Gastroesophageal sphincter (tissue), 4 donors: ENCODE measurements around the gene SENP1. TPM values are rescaled to one million over a fixed set of nuclear protein-coding genes. Genes with fewer than 3 reads are reported as not detected.

Experiments
- ATAC-seq: fragments of 150-250 bp; one replicate; pipeline ENCODE4 v1.9.1; 2016; ENCODE audit warnings: mild to moderate bottlenecking, moderate library complexity
- H3K27ac ChIP-seq, 4 donors: fragments of 200-600 bp; sonication (generic) in 3 of 4; 1 replicate in 3 of 4; 2 replicates in 1 of 4; pipeline ENCODE4 v1.5.1; 2016 to 2019
- H3K27me3 ChIP-seq: fragments of 200-600 bp; sonication (generic); one replicate; pipeline ENCODE4 v1.5.1; 2019
- H3K36me3 ChIP-seq, 2 donors: fragments of 200-600 bp; sonication (generic); one replicate each; pipeline ENCODE4 v1.5.1; 2019; ENCODE audit warnings: control low read depth in 1 of 2
- H3K4me1 ChIP-seq, 3 donors: fragments of 200-600 bp; sonication (generic); 1 replicate in 2 of 3; 2 replicates in 1 of 3; pipeline ENCODE4 v1.5.1; 2016 to 2019; ENCODE audit warnings: control low read depth in 2 of 3
- H3K4me3 ChIP-seq, 2 donors: fragments of 200-600 bp; sonication (generic); one replicate each; pipeline ENCODE4 v1.5.1; 2019; ENCODE audit warnings: mild to moderate bottlenecking in 1 of 2, moderate library complexity in 1 of 2
- H3K9me3 ChIP-seq, 3 donors: fragments of 200-600 bp; sonication (generic); one replicate each; pipeline ENCODE4 v1.5.1; 2017 to 2019; ENCODE audit warnings: control low read depth in 2 of 3
- EP300 ChIP-seq: sonication (generic); formaldehyde crosslinking; IDR thresholded peaks from one replicate; pipeline ENCODE4 v1.6.1; 2017; ENCODE audit warnings: antibody characterized with exemption, mild to moderate bottlenecking
- POLR2A ChIP-seq, 2 donors: fragments of 450-650 bp; IDR thresholded peaks; one replicate each; pipeline ENCODE4 v1.6.1; 2017; ENCODE audit warnings: antibody characterized with exemption in 2 of 2, mild to moderate bottlenecking in 2 of 2, moderate library complexity in 1 of 2
- POLR2AphosphoS5 ChIP-seq: sonication (generic); formaldehyde crosslinking; IDR thresholded peaks from one replicate; pipeline ENCODE4 v1.6.1; 2017; ENCODE audit warnings: antibody characterized with exemption
- WGBS, 2 donors: methylation state at CpG; one replicate each; pipeline ENCODE4 v1.1.5; 2018; ENCODE audit warnings: low coverage in 1 of 2; 5-methylcytosine and 5-hydroxymethylcytosine counted together
- total RNA-seq, 4 donors: library from RNA; depleted of rRNA; stranded (reverse); fragments of >200 nt; gene quantifications; one replicate each; pipeline ENCODE4 v1.1.0, GENCODE V29; 2016
- TF ChIP-seq, protein P1 (sequence below), 4 experiments: fragments of 200-600 bp in 2 of 4; fragments of 450-650 bp in 2 of 4; sonication (generic) in 1 of 4; IDR thresholded peaks; one replicate each; pipeline ENCODE4 v1.5.1; 2017 to 2019; ENCODE audit warnings: antibody characterized with exemption in 4 of 4, mild to moderate bottlenecking in 2 of 4, moderate library complexity in 2 of 4

Gene SENP1
- total RNA-seq, 4 donors from 2014 or later: 17.3 to 23.8 (median 20.7) TPM

DNA sequence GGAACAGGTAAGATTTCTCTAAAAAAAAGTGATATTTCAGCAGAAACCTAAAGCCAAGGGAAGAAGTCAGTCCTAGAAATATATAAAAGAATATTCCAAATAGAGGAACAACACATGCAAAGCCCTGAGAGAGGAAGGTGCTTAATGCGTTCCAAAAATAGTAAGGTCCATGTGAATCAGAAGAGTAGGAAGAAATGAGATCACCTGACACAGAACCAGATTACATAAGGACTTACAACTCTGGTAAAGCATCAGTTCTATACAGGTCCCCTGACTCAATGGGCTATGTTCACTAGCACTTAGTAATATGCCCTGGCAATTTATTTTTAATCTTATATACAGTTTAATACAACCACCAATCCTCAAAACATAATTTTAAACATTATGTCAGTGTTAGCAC is 30.0 kb downstream of the SENP1 start:
- TF ChIP-seq EP300 (no peak), POLR2AphosphoS5 (no peak), POLR2A (IDR thresholded peaks at IDR 0.05) (no peak)
- TF ChIP-seq, protein P1, sequence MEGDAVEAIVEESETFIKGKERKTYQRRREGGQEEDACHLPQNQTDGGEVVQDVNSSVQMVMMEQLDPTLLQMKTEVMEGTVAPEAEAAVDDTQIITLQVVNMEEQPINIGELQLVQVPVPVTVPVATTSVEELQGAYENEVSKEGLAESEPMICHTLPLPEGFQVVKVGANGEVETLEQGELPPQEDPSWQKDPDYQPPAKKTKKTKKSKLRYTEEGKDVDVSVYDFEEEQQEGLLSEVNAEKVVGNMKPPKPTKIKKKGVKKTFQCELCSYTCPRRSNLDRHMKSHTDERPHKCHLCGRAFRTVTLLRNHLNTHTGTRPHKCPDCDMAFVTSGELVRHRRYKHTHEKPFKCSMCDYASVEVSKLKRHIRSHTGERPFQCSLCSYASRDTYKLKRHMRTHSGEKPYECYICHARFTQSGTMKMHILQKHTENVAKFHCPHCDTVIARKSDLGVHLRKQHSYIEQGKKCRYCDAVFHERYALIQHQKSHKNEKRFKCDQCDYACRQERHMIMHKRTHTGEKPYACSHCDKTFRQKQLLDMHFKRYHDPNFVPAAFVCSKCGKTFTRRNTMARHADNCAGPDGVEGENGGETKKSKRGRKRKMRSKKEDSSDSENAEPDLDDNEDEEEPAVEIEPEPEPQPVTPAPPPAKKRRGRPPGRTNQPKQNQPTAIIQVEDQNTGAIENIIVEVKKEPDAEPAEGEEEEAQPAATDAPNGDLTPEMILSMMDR (IDR thresholded peaks at IDR 0.05): no peak
- Histone ChIP-seq H3K27ac (no peak overlapping the region), H3K9me3 (no peaks in the 10 kb centered on the region), H3K4me3 (no peak overlapping the region), H3K36me3 (peaks cover 7 to 78% of the 10 kb centered on the region in 2 donors), H3K4me1 (no peaks in the 10 kb centered on the region), H3K27me3 (no peaks in the 10 kb centered on the region)
- no peak for ATAC-seq
- 30 to 40% methylated on average over 1 of the region's 1 CpG for WGBS, 2 donors

DNA sequence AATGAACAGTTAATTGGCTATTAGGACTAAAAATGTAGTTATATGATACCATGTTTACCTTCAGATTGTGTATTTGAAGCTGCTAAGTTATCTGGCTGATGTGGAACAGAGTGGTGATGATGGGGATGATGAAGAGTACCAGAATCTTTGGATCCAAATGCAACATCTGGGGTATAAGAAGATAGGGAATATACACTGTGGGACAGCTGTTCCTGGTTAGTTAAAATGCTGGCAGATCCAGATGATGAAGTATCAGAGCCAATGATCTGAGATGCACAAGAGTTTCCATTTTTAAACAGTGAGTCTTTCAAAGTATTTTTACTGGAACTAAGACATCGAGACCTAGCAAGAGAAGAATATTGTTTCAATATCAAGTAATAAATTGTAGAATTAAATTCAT is 31.6 kb downstream of the SENP1 start:
- WGBS, 2 donors: 65% methylated on average over 1 of the region's 1 CpG; no CpG with 5 or more reads in 1 of the 2 donors
- TF ChIP-seq EP300 (no peak), POLR2A (IDR thresholded peaks at IDR 0.05) (no peak)
- ATAC-seq: no peak
- Histone ChIP-seq H3K9me3 (no peaks in the 10 kb centered on the region), H3K27me3 (no peaks in the 10 kb centered on the region), H3K36me3 (peaks cover 7 to 80% of the 10 kb centered on the region in 2 donors), H3K4me3 (no peak overlapping the region), H3K4me1 (no peaks in the 10 kb centered on the region), H3K27ac (no peak overlapping the region)

DNA sequence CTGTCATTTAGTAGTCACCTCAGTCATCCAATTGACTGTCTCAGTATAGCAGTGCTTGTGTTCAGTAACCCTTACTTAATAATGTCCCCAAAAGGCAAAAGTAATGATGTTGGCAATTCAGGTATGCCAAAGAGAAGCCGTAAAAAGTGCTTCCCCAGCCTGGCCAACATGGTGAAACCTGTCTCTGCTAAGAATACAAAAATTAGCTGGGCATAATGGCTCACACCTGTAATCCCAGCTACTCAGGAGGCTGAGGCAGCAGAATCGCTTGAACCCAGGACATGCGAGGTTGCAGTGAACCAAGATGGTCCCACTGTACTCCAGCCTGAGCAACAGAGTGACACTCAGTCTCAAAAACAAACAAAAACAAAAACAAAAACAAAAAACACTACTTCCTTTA is 33.6 kb downstream of the SENP1 start:
- Histone ChIP-seq H3K4me3 (no peak overlapping the region), H3K9me3 (no peaks in the 10 kb centered on the region), H3K27me3 (no peaks in the 10 kb centered on the region), H3K27ac (no peak overlapping the region), H3K36me3 (peaks cover 7 to 84% of the 10 kb centered on the region in 2 donors), H3K4me1 (no peaks in the 10 kb centered on the region)
- TF ChIP-seq EP300: no peak
- TF ChIP-seq POLR2A (IDR thresholded peaks at IDR 0.05): no peak
- TF ChIP-seq, protein P1 (IDR thresholded peaks at IDR 0.05): no peak
- TF ChIP-seq POLR2AphosphoS5: no peak
- 100% methylated on average over 2 to 3 of the region's 3 CpGs for WGBS, 2 donors
- no peak for ATAC-seq

DNA sequence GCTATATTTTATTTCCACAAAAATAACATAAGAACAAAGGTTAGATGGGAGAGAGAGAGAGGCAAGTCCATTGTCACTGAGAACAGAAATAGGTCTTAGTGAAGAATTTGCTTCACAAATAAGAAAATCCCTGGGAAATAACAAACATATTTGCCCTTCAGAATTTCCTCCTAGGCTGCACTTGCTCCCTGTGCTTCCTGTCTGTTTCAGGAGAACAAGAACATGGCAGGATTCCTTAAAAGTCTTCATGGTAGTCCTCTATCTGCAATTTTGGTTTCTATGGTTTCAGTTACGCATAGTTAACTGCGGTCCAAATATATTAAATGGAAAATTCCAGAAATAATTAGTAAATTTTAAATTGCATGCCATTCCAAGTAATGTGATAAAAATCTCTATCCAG is 34.1 kb downstream of the SENP1 start:
- H3K27ac ChIP-seq: no peak overlapping the region
- H3K4me3 ChIP-seq: no peak overlapping the region
- no peaks in the 10 kb centered on the region for H3K9me3 ChIP-seq
- 88 to 100% methylated on average over 2 of the region's 2 CpGs for WGBS, 2 donors
- H3K36me3 ChIP-seq: peaks cover 7 to 85% of the 10 kb centered on the region in 2 donors
- ATAC-seq: no peak
- no peaks in the 10 kb centered on the region for H3K27me3 ChIP-seq
- H3K4me1 ChIP-seq: no peaks in the 10 kb centered on the region
- no peak for TF ChIP-seq EP300
- TF ChIP-seq POLR2AphosphoS5: no peak
- TF ChIP-seq POLR2A (IDR thresholded peaks at IDR 0.05): no peak
- TF ChIP-seq, protein P1 (IDR thresholded peaks at IDR 0.05): no peak

DNA sequence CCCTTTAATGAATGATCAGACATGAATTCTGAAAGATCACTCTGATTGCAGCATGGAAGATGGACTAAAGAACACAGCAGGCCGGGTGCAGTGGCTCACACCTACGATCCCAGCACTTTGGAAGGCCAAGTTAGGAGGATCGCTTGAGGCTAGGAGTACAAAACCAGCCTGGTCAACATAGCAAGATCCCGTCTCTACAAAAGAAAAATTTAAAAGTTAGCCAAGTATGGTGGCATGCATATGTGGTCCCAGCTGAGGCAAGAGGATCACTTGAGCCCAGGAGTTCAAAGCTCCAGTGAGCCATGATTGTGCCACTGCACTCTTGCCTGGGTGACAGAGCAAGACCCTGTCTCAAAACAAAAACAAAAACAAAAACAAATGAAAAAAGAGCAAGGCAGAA is 35.1 kb downstream of the SENP1 start:
- Histone ChIP-seq H3K27me3 (no peaks in the 10 kb centered on the region), H3K4me3 (no peak overlapping the region), H3K9me3 (no peaks in the 10 kb centered on the region), H3K36me3 (peaks cover 7 to 94% of the 10 kb centered on the region in 2 donors), H3K4me1 (no peaks in the 10 kb centered on the region), H3K27ac (no peak overlapping the region)
- 83 to 100% methylated on average over 3 to 4 of the region's 4 CpGs for WGBS, 2 donors
- TF ChIP-seq POLR2AphosphoS5 (no peak), POLR2A (IDR thresholded peaks at IDR 0.05) (no peak)
- no peak for ATAC-seq

DNA sequence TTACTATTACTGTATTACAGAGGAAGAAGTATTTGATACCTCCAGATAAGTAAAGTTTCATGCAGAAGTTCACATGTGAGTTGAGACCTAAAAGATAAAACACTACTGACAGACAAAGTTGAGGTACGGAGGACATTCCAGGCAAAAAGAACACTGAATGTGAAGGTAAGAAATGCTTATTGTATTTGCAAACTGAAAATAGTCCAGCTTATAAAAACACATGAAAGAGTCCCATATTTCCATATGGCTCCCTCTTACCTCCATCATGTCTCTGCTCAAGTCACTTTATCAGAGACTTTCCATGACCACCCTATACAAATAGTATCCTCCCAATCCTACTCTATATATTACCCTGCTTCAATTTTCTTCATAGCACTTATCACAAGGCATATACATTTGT is 35.8 kb downstream of the SENP1 start:
- no peaks in the 10 kb centered on the region for H3K9me3 ChIP-seq

More for the DNA sequence above, 35.8 kb downstream of the SENP1 start:
- Histone ChIP-seq H3K4me3 (no peak overlapping the region), H3K27ac (no peak overlapping the region), H3K27me3 (no peaks in the 10 kb centered on the region), H3K4me1 (no peaks in the 10 kb centered on the region), H3K36me3 (peaks cover 7 to 99% of the 10 kb centered on the region in 2 donors)
- whole genome bisulfite sequencing, 2 donors: 94% methylated on average over 1 of the region's 1 CpG; no CpG with 5 or more reads in 1 of the 2 donors
- TF ChIP-seq EP300 (no peak), POLR2A (IDR thresholded peaks at IDR 0.05) (no peak), POLR2AphosphoS5 (no peak)
- TF ChIP-seq, protein P1 (IDR thresholded peaks at IDR 0.05): no peak
- no peak for ATAC-seq
